Activated CD4-positive, CD25-positive, alpha-beta regulatory T cell treated with anti-CD3 and anti-CD28 coated beads, Interleukin-2, amount 50 U/mL, for 24 hours (primary cell): ENCODE data around the gene GPR162.

ENCODE experiments used
- ATAC-seq, 2 donors: fragments of 150-1000 bp; cut with Tn5 transposase; one replicate each; pipeline ENCODE4 v1.10.0; 2021; ENCODE audit warnings: mild to moderate bottlenecking in 1 of 2, moderate library complexity in 1 of 2

The GPR162 gene

DNA sequence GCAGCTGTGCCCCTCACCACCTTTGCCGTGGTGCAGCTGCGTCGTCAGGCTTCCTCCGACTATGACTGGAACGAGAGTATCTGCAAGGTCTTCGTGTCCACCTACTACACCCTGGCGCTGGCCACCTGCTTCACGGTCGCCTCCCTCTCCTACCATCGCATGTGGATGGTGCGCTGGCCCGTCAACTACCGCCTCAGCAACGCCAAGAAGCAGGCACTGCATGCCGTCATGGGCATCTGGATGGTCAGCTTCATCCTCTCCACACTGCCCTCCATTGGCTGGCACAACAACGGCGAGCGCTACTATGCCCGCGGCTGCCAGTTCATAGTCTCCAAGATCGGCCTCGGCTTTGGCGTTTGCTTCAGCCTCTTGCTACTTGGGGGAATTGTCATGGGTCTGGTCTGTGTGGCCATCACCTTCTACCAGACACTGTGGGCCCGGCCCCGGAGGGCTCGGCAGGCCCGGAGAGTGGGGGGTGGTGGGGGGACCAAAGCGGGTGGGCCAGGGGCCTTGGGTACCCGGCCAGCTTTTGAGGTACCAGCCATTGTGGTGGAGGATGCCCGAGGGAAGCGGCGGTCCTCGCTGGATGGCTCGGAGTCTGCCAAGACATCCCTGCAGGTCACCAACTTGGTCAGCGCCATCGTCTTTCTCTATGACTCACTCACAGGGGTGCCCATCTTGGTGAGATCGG lies 2.6 kb downstream of the GPR162 start:
- ATAC-seq: no peak

DNA sequence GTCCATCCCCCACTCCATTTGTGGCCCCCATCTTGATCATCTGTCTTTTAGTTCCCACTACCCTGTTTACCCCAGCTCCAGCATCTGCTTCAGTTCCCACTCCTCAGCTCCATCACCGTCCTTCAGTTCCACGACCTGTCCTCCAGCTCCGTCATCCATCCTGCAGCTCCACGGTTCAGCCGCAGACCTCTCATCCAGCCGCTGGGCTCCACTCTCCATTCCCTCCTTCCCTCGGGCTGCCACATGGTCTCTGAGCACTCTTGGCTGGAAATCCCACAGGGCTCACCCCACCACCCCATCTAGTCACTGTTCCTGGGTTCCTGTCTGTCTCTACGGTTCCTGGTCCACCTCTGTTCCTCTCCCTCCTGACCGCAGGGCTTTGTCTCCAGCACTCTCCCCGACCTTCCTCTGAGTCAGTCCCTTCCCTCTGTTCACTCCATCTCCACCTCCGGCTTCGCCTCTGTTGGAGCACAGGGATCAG lies 3.3 kb downstream of the GPR162 start:
- no peak for ATAC-seq

DNA sequence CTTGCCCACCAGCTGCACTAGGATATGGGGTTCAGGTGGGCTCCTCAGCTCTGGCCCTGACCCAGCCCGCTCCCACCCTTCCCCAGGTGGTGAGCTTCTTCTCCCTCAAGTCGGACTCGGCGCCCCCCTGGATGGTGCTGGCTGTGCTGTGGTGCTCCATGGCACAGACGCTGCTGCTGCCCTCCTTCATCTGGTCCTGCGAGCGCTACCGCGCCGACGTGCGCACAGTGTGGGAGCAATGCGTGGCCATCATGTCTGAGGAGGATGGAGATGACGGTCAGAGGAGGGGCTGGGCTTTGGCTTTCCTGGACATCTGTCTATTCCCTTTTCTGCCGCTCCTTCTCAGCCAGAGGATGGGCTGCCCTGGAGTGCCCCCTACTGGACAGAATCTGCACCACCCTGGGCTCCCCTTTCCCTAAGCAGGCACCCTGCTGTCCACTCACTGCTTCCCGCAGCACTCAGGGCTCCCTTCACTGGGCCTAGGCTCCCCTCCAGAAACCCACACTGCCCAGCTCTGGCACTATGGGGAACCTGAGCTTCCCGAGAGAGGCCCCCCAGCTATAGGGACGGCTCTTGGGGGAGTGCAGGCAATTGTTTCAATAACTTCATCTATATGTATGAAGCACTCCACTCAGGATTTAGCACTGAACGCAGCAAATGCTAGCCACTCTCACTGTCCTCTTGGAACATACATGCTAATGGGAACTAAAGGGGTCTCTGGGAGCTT lies 3.9 kb downstream of the GPR162 start:
- ATAC-seq: peak; percentile 63 to 69

DNA sequence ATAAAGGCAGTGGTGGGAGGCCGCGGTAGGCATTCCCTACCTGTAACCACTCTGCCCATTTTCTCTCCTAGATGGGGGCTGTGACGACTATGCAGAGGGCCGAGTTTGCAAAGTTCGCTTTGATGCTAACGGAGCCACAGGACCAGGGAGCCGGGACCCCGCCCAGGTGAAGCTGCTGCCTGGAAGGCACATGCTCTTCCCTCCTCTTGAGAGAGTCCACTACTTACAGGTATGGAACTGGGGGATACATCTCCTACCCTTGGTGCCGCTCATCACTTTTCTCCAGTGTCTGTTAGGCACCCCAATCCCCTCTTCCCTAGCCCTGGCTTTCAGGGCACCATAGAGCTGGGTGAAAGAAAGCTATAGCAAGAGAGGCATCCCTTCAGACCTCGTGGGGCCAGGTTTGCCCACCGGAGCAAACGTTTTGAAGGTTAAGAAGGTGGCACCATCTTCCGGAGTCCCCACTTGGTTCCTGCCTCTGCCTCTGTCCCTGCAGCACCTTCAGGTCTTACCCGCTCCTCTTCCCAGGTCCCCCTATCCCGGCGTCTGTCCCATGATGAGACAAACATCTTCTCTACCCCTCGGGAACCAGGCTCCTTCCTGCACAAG lies 4.6 kb downstream of the GPR162 start:
- no peak for ATAC-seq

DNA sequence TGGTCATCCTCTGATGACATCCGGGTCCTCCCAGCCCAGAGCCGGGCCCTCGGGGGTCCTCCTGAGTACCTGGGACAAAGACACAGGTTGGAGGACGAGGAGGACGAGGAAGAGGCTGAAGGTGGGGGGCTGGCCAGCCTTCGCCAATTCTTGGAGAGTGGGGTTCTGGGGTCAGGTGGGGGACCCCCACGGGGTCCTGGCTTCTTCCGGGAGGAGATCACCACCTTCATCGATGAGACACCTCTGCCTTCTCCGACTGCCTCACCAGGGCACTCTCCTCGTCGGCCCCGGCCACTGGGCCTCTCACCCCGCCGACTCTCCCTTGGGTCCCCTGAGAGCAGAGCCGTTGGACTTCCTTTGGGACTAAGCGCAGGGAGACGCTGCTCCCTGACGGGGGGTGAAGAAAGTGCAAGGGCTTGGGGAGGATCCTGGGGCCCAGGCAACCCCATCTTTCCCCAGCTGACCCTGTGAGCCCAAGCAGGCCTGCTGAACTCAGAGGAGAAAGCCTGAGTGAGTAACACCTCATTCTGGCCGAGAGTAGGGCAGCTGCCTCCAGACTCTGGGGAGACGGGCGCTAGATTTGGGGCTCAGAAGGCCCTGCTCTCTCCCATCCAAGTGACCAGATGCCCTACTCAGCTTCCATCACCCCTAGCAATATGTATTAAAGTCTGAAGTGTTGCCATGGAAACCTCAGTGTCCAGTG lies 5.3 kb downstream of the GPR162 start:
- ATAC-seq: no peak

DNA sequence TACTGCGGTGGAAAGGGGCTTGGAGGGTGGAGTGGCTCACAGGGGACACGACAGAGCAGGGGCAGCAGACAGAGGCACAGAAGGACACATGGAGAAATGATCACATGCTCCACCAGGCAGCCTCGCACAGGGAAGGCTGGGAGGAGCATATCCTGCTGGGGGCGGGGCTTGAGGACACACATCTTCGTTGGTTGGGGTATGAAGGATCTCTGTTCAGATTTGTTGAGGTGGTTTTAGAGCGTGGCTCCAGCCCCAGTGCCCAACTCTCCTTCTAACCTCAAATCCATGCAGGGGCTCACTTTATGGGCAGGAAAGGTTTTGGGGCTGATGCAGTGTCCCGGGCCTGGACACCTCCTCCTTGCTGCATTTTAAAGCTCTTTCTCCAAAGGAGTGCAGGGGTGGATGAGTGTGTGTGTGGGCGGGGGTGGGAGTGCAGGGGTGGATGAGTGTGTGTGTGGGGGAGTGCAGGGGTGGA lies 5.9 kb downstream of the GPR162 start:
- no peak for ATAC-seq

DNA sequence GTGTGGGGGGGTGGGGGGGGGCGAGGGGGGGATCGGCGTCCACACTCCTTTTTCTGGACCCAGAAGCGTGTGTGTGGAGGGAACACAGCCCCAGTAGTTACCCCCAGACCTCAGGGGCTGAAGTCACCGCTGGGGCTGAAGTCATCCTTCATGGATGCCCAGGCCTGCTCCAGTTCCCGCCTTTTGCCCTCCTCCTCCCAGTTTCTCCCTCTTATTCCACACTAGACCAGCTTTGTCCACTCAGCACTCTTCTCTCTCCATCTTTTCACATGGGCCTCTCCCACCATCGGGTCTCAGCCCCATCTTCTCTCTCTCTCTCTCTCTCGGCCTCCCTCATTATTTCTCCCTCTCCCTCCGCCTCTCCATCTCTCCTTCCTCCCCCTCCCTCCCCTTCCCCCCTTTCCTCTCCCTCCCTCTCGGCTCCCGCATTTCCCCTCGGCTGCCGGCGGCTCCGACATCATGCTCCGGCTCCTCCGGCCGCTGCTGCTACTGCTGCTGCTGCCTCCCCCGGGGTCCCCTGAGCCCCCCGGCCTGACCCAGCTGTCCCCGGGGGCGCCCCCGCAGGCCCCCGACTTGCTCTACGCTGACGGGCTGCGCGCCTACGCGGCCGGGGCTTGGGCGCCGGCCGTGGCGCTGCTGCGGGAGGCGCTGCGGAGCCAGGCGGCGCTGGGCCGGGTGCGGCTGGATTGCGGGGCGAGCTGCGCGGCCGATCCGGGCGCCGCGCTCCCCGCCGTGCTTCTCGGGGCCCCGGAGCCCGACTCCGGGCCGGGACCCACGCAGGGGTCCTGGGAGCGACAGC lies 6.6 kb downstream of the GPR162 start, which contains the start of gene P3H3:
Gene P3H3, plus strand, starts transcription at position 426 of the 799 bp plus-strand sequence. Its CDS starts 34 bp downstream, at position 460.
- ATAC-seq: peak; percentile 36 to 55

DNA sequence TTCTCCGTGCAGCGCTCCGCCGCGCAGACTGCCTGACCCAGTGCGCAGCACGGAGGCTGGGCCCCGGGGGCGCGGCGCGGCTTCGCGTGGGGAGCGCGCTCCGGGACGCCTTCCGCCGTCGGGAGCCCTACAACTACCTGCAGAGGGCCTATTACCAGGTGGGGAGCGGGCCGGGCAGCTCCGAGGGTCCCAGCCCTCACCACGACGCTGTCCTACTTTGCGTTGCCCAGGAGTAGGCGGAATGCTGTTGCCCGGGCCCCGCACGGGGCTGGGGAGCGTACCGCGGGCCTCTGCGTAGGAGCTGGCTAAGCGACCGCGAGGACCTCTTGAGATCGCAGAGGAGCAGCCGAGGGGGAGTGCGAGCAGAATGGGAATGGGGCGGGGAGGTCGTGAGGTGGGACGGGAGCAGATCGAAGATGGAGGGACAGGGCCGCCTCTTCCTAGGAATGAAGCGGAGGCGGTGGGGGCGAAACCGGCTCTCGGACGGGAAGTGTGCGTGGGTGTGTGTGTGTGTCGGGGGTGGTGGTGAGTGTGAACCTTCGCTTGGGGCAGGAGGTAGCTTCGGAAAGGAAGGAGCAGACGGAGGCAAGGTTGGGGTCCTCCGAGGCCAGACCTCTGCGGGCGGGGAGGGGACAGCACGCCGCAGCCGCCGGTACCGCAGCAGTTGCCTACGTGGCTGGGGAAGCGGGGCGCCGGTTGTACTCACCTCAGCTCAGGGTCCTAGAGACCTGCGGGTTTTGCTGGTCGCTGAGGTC lies 7.3 kb downstream of the GPR162 start:
- peak; percentile 63 to 67 for ATAC-seq

DNA sequence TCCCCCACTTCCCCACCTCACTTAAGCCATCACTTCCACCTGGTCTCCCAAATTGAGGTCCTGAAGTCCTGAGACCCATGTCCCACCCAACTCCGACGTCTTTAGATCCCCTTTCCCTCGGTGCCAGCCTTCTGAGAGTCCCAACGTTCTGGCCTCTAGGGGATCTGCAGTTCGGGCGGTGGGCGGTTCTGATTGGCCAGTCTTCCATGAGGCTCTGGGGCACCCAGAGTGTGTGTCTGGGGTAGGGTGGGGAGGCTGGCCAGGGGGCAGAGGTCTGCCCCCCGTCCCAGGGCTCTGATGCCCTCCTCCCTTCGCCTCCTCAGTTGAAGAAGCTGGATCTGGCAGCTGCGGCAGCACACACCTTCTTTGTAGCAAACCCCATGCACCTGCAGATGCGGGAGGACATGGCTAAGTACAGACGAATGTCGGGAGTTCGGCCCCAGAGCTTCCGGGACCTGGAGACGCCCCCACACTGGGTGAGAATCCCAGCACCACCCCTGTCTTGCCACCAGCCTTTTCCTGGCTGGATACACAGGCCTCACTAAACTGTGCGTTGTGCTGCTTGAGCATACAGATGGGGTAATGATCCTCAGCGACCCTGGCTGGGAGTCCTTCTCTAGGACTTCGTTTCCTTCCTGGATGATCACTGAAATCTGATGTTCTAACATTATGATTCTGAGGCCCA lies 8.1 kb downstream of the GPR162 start:
- no peak for ATAC-seq

DNA sequence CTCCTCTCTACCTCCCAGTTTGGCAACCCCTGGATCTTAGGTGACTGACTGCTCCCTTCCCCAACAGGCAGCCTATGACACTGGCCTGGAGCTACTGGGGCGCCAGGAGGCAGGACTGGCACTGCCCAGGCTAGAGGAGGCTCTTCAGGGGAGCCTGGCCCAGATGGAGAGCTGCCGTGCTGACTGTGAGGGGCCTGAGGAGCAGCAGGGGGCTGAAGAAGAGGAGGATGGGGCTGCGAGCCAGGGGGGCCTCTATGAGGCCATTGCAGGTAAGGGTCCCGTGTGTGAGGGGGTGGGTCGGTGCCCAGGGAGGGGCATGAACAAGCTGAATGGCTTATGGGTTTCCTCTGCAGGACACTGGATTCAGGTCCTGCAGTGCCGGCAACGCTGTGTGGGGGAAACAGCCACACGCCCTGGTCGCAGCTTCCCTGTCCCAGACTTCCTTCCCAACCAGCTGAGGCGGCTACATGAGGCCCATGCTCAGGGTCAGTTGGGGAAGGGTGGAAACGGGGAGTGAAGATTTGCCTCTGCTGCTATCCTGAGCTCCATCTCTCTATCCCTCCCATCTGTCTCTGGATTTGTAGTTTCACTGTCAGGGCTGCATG lies 8.8 kb downstream of the GPR162 start:
- ATAC-seq: no peak

DNA sequence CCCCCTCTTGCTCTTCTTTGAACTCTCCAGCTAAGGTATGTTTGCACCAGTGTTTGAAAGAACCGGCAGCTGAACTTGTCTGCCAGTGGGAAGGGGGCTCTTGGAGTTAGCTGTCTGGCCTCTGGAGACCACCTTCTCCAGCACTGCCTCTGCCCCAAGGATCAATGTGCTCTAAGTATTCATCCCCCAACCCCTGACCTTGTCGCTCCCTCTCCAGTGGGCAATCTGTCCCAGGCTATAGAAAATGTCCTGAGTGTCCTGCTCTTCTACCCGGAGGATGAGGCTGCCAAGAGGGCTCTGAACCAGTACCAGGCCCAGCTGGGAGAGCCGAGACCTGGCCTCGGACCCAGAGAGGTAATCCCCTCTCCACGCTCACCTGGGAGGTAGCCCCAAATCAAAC lies 9.4 kb downstream of the GPR162 start:
- no peak for ATAC-seq

DNA sequence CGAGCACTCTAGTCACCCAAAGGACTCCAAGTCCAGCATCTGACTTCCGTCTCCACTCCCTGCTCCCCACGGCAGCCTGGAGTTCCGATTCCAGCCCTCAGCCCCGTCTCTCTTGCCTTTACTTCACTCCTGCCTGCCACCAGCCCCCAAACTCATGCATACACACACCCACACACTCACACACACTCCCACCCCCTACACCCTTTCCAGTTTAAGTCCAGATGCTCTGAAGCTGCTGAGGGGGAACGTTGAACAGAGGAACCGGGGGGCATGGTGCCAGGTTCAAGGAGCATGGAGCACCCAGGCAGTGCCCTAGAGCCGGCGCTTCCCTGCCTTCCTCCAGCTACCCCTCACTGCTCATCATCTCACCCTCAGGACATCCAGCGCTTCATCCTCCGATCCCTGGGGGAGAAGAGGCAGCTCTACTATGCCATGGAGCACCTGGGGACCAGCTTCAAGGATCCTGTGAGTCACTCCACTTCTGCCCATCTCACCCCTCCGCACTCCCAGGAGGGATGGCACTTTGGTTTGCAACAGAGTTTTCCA lies 9.9 kb downstream of the GPR162 start:
- no peak for ATAC-seq

DNA sequence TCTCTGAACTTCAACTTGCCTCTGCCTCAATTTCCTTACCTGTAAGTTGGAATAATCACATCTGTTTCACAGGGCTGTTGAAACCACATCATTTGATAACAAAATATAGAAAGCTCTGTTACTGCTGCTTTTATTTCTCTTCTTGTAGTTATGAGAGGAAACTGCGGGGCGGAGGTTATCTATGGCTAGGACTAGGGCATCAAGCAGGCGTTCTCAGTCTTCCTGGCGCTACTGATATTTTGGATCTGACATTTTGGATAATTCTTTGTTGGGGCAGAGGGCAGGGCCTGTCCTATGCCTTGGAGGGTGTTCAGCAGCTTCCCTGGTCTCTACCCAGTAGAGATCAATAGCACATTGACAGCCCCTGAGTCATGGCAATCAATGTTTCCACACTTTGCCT lies 10.5 kb downstream of the GPR162 start:
- no peak for ATAC-seq

DNA sequence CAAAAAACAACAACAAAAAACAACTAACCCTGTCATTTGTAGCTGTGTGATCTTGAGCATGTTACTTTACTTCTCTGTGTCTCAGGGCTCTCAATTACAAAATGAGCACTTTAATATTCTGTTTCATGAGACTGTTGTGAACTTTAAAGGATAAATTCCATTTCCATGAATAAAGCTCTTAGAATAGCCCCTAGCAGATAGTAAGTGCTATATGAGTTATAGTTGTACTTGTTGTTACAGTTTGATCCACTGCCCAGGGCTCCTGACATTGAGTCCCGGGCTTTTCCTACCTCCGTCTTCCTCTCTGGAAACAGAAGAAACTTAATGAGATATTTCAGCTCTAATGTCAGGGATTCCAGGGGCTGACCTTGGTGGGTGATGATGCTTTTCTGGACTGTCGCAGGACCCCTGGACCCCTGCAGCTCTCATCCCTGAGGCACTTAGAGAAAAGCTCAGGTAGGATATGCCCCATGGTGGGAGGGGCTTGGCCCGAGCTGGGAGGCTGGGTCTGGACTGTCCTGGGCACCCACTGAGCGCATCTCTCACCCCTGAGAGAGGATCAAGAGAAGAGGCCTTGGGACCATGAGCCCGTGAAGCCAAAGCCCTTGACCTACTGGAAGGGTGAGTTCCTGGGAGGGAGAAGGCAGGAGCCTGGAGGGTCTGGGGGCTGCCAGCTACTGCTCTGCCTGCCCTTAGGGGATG lies 11.7 kb downstream of the GPR162 start:
- ATAC-seq: no peak

DNA sequence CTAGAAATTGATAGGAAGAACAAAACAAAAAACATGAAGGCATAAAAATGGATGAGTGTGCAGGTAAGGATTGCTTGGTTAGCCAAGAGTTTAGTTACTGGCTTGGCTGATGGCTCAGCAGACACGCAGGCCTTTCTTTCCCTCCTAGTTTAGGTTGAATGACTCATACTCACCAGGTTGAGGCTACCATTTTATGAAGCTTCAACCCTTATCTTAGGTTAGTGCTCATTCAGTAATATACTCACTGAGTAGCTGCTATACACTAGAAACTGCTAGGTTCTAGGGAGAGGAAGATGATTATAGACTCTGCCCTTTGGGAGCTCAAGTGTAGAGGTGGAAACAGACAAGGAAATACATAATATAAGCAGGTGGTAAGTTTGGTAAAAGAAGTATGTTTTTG lies 12.6 kb downstream of the GPR162 start:
- ATAC-seq: no peak

DNA sequence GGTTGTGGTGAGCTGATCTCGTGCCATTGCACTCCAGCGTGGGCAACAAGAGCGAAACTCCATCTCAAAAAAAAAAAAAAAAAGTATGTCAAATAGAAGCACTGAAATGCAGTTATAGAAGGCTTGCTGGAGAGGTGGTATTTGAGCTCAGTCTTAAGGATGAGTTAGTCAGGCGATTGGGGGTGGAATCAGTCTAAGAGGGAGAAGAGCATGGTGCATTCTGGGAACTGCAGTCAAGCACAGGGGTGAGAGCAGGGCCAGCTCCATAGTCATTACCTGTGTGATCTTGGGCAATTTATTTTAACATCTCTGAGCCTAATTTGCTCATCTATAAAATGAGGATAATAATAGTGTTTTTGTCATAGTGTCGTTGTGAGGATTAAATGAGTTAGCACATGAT lies 13.3 kb downstream of the GPR162 start:
- ATAC-seq: no peak

DNA sequence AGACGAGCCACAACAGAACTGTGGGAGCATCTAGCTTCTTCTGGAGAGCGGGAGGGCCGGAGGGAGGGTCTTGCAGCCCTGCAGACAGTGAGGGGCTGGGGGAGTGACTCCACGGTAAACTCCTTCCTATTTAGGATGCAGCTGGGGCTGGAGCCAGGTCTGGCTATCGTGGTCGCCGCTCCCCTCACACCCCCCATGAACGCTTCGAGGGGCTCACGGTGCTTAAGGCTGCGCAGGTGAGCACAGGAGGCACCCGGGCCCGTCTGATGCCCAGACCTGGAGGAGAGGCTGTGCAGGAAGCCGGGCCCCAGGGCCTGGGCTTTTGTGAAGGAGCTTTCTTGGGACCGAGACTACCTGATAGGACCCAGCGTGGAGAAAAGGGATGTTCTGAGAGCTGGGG lies 15.2 kb downstream of the GPR162 start:
- ATAC-seq: no peak

DNA sequence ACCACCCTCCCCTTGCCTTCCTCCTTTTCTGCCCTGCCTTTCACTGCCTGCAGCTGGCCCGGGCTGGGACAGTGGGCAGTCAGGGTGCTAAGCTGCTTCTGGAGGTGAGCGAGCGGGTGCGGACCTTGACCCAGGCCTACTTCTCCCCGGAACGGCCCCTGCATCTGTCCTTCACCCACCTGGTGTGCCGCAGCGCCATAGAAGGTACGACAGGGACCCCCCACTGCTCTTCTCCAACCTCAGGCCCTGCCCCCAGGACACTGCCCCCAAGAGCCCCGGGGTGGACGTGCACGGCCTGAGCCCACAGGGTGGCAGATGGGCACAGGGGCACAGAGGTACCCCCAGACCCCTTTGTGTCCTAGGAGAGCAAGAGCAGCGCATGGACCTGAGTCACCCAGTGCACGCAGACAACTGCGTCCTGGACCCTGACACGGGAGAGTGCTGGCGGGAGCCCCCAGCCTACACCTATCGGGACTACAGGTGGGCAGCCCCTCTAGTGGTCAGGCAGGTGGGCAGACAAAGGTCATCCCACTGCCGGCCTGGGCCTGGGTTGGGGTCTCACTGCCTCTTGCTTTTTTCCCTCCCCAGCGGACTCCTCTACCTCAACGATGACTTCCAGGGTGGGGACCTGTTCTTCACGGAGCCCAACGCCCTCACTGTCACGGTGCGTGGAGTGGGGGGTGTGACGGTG lies 15.9 kb downstream of the GPR162 start:
- no peak for ATAC-seq

DNA sequence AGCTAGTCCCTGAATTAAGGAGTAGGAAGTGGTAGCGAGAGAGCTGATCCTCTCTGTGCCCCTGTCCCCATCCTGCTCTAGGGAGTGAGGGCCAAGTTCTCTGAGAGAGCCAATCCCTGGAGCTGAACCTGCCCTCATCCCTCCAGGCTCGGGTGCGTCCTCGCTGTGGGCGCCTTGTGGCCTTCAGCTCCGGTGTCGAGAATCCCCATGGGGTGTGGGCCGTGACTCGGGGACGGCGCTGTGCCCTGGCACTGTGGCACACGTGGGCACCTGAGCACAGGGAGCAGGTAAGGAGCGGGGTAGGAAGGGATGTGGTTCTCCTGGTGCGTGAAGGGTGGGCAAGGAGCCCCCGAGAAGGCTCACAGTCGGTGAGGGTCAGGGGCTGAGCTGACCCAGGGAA lies 17.2 kb downstream of the GPR162 start:
- no peak for ATAC-seq
